GM21447 (cell line): Measurements from ENCODE around the gene DOCK10.
"Not testable (repeated sequence)": the region's sequence is repeated elsewhere in the genome, so short reads cannot be mapped to it uniquely, and the experiment has no call there.

Source experiments
- ATAC-seq: cut with Tn5 transposase; IDR thresholded peaks from one replicate; pipeline ENCODE4 v1.9.1; 2021; ENCODE audit not compliant: unreplicated experiment

DOCK10 gene

DNA sequence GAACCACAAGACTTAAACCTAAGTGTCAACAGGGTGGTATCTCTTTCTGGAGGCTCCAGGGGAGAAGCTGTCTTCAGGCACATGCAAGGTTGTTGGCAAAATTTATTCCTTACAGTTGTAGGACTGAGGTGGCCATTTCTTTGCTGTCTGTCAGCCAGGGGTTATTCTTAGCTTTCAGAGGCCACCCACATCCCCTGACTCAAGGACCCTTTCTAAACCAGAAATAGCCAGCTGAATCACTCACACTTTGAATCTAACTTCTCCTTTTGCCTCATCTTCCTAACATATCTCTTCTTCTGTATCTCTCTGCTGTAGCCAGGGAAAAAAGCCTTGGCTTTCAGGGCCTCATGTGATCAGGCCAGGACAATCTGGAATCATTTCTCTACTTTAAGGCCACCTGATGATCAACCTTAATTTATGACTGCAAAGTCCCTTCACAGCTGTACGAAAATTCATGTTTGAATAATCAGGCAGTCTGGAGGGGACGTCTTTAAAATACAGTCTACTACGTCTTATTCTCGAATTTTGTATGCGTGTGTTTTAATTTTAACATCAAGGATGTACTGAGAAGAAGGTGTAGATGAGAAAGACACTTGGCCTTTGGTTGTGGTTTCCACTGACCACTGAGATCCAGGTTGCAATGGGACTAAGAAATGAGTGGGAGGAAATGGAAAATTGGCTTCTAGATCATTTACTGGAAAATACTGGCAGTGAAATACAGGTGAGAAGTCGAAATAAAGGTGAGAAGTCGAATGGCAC lies 90.4 kb downstream of the DOCK10 start:
- ATAC-seq: no peak

DNA sequence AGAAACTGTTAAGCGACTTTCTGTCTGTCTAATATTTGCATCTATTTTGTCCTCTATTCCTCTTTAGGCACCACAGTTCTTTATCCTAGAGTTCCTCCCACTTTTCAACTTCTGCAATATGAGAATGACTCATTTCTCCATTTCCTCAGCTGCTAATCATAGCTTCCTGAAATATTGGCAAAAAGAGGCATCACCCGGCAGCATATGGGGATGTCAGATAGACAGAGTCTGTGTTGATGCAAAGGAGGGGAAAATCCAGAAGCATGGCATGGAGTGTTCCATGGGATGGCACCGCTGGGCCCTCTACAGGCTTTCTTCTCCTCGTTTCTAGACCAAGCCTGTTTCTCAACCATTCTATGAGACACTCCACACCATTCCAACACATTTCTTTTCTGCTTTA lies 93.4 kb downstream of the DOCK10 start:
- ATAC-seq: no peak

DNA sequence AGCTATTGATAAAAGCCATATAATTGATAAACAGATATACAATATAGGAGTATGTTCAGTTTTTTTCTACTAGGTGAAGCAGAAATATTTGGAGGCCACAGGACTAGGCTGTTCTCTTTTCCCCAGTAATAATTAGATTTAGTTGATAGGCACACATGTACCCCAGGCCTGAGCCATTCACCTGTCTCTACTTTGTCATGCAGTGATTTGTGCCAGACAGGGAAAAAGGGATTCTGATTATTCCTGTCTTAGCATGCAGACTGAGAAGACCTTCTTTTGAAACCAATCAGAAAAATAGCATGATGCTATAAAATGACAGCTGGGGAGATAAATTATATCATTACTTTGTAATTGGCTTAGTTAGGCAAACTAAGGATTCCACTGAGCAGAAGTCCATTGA lies 94.3 kb downstream of the DOCK10 start:
- no peak for ATAC-seq

DNA sequence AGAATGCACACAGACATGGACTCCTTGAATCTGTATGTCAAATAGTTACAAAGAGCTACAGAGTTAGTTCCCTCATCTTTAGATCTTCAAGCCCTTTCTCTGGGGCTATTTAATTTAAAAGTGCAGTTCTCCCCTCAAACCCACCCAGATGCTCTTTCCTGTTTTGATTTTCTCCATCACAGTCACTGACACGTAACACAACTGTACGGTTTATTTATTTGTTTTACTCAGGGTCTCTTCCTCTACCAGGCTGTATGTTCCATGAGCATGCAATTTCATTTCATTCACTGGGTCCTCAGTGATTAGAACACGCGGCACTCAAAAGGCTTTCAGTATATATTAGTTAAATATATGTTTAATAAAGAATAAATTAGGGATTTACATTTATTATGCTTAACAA lies 94.7 kb downstream of the DOCK10 start:
- no peak for ATAC-seq

DNA sequence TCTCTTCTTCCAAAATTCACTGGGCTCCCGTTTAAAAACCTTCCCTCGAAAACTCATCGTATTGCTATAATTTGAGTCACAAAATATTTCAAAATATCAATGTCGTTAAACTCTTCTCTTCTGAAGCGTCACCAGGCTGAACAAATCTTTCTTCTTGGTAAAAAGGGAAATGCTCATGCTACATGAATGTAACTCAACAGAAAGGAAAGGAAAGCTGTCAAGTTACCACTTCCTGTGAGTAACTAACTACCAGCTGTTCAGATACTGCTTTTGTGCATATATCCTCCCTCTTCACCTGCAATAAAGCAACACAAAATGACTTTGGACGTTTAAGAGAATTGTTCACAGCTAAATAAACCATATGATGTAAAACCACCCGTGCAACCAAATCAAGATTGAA lies 95.4 kb downstream of the DOCK10 start:
- ATAC-seq: peak; percentile 72

DNA sequence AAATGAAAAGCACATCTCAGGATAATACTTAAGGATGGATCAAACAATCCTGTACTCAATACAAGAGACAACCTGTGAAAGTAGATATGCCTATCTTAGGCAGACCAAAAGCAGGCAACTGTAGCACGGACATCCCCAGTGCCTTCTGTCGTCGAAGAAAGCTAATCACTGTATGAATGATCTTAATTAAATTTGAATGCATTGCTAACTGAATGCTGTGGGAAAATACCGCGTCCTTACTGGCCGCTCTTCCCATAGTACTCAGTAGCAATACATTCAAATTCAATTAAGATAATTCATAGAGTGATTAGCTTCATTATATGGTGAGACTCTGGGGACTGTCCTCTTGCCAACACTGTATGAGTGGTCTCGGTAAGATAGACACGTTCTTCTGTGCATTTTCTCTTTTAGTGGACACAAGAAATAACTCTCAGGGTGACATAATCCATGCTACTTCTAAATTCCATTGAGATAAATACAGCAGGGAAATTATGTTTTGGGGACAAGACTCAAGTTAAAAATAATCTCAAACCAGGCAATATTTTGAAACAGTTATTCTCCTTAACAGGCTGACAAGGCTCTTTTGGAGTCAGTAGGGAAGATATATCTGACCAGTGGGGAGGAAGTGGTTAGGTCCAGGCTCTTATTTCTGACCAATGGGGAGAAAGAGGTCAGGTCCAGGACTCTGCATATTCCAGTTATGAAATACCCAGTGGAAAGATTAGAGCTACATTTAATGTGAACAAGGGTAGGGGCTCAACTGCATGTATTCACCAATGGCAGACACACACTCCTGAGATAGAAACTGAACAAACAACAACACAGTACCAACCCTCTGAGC lies 97.3 kb downstream of the DOCK10 start:
- peak; percentile 28 for ATAC-seq

DNA sequence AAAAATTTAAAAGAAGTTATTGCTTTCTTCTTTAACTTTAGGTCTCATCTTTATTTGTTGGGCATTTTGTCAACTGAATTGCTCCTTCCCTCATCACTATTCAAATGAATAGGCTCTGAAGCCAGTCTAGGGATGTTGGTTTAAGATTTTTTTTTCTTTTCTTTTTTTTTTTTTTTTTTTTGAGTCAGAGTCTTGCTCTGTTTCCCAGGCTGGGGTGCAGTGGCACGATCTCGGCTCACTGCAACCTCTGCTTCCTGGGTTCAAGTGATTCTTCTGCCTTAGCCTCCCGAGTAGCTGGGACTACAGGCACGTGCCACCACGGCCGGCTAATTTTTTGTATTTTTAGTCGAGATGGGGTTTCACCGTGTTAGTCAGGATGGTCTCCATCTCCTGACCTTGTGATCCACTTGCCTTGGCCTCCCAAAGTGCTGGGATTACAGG lies 98.6 kb downstream of the DOCK10 start:
- not testable (repeated sequence) for ATAC-seq

DNA sequence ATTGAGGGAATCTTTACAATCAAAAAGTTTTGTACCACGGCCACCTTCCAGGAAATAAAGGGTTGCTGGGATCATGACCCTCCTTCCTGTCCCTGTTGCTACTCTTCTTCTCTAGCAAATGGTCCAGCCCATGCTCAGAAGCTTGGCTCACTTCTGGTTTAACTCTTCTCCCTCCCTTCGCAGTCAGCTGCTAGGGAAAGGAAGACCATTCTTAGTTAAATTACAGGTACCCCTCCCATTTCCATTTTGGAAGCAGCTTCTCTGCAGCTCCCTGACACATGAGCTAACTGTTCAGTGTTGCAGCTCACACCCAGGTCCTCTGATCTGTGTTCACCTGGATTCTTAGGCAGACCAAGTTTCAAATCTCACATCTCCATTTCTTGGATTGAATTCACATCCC lies 100.3 kb downstream of the DOCK10 start:
- no peak for ATAC-seq

DNA sequence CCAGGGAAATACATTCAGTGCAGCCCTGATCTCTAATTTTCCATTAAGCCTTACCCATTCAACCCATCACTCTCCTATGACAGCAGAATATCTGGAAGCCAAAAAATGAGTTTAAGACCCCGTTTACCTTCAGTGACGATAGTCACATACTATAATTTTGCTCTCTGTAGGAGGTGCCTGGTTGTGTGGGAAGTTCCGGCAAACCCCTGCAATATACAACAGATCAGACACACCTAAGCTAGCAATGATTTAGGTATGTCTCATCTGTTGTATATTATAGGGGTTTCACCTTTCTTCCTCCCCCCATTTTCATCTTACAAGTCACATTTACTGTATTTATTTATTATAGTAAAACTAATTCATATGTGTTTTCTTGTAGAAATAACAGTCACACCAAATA lies 101.7 kb downstream of the DOCK10 start:
- ATAC-seq: no peak

DNA sequence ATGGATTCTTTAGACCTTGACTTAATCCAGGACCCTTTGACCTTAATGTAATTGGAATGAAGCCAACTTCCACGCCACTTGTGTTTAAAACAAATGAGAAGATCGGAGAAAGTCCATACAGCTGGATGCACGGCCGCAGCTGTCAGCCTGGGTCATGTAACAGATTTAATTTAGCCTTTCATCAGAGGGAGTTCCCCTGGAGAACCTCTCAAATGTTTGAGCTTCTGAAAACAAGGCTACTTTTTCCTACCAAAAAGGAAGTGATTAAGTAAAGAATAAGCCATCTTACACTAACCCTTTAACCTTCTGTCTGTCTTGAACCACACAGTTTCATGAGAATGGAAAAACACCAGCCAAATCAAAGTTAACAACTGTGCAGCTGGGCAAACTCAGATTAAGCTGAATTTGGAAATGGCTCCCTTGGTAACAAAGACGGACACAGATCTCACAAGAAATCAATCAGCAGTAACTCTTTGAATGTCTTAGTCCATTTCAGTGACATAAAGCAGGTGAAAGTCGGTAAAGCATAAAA lies 103.6 kb downstream of the DOCK10 start:
- peak; percentile 49 for ATAC-seq

DNA sequence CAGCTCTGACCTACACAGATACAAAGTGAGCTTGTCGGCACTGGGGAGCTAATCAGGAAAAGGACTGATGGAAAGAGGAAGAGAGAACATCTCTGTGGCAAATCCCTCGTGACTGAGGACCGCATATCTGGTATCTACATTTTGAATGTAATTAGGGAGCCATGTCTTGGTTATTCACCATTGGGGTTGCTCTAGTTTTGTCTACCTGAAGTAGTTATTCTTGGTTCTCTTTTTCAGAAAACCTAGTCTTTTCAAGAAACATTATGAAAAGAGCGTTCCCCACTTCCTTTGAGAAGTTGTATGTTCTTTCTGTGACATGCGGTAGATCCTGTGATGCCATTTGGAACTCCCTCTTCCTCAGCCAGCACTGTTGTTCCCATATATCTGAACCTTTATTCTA lies 104.4 kb downstream of the DOCK10 start:
- ATAC-seq: peak; percentile 83

DNA sequence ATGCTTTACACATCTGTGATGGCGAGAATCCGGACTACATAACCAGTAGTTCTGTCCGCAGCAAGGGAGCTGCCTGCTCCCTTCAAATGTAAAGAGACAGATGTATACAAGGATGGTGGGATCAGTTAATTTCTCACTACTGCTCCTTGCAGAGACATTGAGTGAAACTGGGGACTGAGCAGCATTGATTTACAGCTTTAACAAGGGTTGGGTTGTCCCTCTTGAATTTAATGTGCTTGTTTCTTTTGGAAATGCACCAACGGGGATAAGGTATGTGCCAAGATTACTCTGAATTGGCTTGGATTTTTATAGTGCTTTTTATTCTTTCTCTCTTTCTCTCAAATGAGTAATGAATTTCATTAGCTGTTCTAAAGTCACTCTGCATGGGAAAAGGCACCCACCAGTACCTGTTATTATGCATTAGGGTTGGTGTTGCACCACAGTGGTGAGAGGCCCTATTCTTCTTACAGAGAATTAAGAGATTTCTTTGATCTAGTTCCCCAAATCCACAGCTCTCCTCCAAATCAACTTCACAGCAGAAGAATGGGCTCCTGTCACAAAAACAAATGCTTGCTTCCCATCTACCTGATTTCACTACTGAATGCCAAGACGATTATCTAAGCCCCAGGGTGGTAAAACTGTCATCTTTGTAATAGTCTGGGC lies 107.6 kb downstream of the DOCK10 start:
- no peak for ATAC-seq

DNA sequence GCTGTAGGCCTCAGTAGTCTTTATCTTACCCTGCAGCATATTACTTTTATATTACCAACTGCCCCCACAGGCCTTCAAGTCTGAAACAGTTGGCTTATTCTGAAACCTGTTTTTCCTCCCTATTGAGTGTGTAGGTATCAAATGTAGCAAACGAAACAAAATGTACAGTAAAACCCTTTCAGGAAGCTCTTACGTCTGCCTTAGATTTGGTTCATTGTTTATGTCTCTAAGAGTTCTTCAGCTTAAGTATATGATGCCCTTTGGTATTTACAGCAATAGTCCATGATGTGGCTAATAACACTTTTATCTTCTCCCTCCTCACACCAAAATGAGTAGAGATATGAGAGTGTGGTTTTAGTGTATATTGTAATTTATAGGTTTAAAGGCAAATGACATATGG lies 108.8 kb downstream of the DOCK10 start:
- ATAC-seq: no peak

DNA sequence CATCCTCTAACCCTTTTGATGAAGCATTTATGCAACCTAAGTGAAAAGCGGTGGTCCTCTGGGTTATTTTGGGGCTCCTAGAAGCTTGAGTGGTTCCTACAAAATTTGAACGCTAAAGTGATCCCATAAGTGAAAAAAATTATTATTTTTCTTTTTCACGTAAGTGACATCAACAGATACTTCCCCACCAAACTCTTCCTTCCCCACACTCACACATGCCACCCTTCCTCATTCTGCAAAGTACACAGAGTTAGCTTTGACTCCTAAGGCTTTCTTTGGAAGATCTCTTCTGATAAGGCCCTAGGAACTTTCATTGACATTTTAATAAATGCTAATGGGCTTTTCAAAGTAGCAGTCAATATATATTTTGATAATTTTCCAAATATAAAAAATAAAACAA lies 109.7 kb downstream of the DOCK10 start:
- no peak for ATAC-seq

DNA sequence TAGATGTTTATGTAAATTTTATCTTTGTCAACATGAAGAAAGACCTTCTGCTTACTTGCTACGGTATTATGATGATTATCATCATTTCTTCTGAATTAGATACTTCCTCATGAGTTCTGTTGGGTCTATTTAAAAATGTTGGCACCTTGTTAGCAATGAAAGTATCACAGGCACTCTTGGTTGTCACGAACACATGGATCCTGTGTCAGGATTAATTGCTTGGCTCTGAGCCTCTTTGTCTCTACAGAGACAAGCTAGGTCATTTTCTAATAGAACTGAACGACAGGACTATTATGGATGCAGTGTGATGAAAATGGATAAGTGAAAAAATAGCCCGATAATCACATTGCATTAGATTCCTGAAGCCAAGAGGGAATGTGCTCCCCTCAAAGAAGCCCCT lies 110.3 kb downstream of the DOCK10 start:
- no peak for ATAC-seq

DNA sequence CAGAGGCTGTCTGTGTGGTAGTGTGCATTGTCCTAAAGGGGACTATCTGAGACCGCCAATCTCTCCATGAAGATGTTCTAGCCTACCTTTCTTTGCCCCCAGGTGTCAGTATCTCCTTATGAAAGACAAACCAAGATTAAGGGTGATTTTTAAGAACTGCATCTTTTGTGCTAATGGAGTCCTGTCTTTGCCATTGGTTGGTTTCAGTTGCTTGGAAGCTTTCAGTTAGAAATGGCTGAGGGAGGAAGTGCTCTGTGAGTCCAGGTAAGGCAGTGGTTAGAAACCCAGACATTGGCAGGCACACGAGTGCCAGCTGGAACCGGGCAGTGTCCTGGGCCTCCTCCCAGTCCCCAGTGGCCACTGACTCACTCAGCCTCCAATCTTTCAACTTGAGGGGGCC lies 111.3 kb downstream of the DOCK10 start:
- ATAC-seq: no peak

DNA sequence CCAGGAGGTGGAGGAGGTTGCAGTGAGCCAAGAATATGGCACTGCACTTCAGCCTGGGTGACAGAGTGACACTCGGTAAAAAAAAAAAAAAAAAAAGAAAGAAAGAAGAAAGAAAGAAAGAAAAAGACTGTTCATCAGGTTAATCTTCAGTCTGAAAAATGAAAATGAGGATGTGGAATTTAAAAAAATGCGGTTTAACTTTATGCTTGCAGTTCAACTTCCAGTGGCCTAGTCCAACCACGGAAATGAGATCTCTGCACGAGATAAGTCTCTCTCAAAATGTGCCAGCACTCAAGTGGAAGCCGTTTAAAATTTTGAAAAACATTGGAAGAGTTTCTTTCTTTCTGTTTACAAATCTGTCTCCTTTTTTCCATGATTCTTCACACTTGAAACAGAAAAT lies 112.1 kb downstream of the DOCK10 start:
- no peak for ATAC-seq

DNA sequence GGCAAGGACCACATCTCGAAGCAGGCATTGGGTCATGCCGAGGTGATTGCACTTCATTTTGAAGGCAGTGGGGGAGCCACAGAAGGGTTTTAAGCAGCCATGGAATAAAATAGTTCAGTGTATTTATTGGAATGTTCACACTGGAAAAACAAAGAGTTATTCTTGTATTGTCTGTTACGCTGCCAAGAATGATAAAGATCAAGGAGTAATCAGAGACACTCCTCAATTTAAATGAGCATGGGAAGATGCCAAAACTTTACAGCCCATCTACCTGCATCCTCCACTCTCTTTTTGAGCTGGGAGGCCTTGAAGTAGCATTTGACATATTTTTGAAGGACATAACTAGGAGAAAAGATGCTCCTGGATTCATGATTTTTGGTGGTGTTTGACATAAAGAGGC lies 112.8 kb downstream of the DOCK10 start:
- no peak for ATAC-seq

DNA sequence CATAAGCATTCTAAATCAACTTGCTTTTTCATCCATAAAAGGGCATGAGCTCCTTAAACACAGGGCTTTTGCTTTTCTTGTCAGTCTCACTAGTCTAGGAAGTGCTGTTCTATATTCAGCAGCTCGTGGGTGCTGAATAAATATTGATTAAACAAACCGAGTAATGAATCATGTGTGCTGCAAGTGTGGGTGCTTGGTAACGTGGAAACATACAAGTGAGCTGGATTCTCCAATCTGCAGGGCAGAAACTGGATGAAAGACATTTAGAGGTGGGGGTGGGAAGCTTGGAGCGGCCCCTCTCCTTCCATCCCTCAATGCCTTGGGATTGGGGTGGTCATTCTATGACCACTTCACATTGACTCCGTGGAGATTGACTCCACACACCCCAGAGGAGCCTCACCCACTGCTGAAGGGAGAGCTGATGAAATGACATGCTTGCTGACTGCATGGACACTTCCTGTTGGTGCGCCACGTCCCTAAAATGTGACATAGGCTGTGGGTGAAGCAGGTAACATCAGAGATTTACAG lies 114.6 kb downstream of the DOCK10 start:
- no peak for ATAC-seq

DNA sequence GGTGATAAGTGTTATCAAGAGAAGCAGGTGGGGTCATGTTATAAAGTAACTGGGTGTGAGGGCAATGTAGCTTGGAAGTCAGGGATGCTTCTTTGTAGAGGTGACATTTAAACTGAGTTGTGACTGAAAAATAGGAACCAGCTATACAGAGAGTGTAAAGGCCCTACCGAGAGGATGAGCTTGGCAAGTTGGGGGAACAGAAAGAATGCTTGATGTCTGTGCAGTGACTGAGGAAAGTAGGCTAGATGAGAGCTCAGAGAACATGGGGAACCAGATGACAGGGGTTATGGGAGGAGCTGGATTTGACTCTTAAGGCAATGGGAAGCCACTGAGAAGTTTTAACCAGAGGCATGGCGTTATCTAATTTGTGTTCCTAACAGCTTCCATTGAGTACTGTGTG lies 115.3 kb downstream of the DOCK10 start:
- no peak for ATAC-seq

DNA sequence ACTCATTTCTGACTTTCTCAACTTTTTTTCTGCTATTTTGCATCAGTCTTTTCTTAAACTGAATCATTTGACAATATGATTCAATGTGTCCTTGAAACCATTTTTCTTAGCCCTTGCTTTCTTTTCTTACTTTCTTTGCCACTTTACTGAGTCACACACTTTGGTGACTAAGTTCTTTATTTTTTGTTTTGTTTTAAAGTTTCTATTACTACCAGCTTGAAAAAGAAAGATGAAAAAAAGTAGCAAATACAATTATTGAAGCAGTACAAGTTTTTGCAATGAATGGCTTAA lies 116.5 kb downstream of the DOCK10 start:
- ATAC-seq: peak; percentile 24
